GM23338 (cell line): ENCODE measurements around the gene GTF2A2. TPM values are rescaled to one million over a fixed set of nuclear protein-coding genes. Genes with fewer than 3 reads are reported as not detected.

Source experiments
- ATAC-seq: fragments of 200-7000 bp; cut with Tn5 transposase; 3 replicates; pipeline ENCODE4 v1.9.1; 2020
- DNase-seq: peaks from one replicate; pipeline ENCODE4 v3.0.0-alpha.2; 2015; ENCODE audit warnings: low spot score
- H2AFZ ChIP-seq: fragments of 200-600 bp; sonication (generic); 2 replicates; pipeline ENCODE4 v1.8.0; 2016; ENCODE audit warnings: antibody characterized with exemption, mild to moderate bottlenecking, moderate library complexity
- H3F3A ChIP-seq: fragments of 200-600 bp; sonication (generic); replicated peaks from 2 replicates; pipeline ENCODE4 v1.8.0; 2017; ENCODE audit warnings: antibody characterized with exemption, mixed run types, low read depth
- H3K27ac ChIP-seq: fragments of 200-600 bp; sonication (generic); 2 replicates; pipeline ENCODE4 v1.6.1; 2016; ENCODE audit warnings: low read depth
- H3K27me3 ChIP-seq: fragments of 200-600 bp; sonication (generic); 2 replicates; pipeline ENCODE4 v1.8.0; 2016; ENCODE audit warnings: mild to moderate bottlenecking, mixed run types, moderate library complexity; ENCODE audit not compliant: insufficient read depth
- H3K36me3 ChIP-seq: fragments of 200-600 bp; sonication (generic); 2 replicates; pipeline ENCODE4 v1.8.0; 2016; ENCODE audit warnings: mild to moderate bottlenecking; ENCODE audit not compliant: insufficient read depth
- H3K4me1 ChIP-seq: fragments of 200-600 bp; sonication (generic); 2 replicates; pipeline ENCODE4 v1.8.0; 2016; ENCODE audit warnings: mild to moderate bottlenecking, moderate library complexity; ENCODE audit not compliant: insufficient read depth
- H3K4me2 ChIP-seq: fragments of 200-600 bp; sonication (generic); 2 replicates; pipeline ENCODE4 v1.7.1; 2017; ENCODE audit warnings: mixed run types
- H3K4me3 ChIP-seq: fragments of 200-600 bp; sonication (generic); 2 replicates; pipeline ENCODE4 v1.6.1; 2016; ENCODE audit warnings: mixed run types
- H3K79me2 ChIP-seq: fragments of 200-600 bp; sonication (generic); replicated peaks from 2 replicates; pipeline ENCODE4 v1.8.0; 2017; ENCODE audit warnings: mild to moderate bottlenecking; ENCODE audit not compliant: insufficient read depth
- H3K9me2 ChIP-seq: fragments of 200-600 bp; sonication (generic); 2 replicates; pipeline ENCODE4 v1.8.0; 2017; ENCODE audit not compliant: insufficient read depth
- H4K20me1 ChIP-seq: fragments of 200-600 bp; sonication (generic); replicated peaks from 2 replicates; pipeline ENCODE4 v1.8.0; 2017; ENCODE audit warnings: mild to moderate bottlenecking; ENCODE audit not compliant: insufficient read depth
- H3K27ac Mint-ChIP-seq: 2 replicates; pipeline ENCODE4 v1.8.0; 2020; ENCODE audit warnings: inconsistent platforms, mild to moderate bottlenecking, moderate library complexity, mixed read lengths
- H3K27me3 Mint-ChIP-seq: 3 replicates; pipeline ENCODE4 v1.8.0; 2022; ENCODE audit warnings: low read depth, mild to moderate bottlenecking, moderate library complexity, mixed read lengths, inconsistent platforms; ENCODE audit not compliant: insufficient read depth, poor library complexity
- H3K36me3 Mint-ChIP-seq: 3 replicates; pipeline ENCODE4 v1.8.0; 2021; ENCODE audit warnings: low read depth, mild to moderate bottlenecking, inconsistent platforms, moderate library complexity, mixed read lengths
- H3K4me1 Mint-ChIP-seq: 3 replicates; pipeline ENCODE4 v1.8.0; 2020; ENCODE audit warnings: mild to moderate bottlenecking, inconsistent platforms, mixed read lengths
- H3K4me3 Mint-ChIP-seq: 3 replicates; pipeline ENCODE4 v1.8.0; 2021; ENCODE audit warnings: moderate library complexity, mild to moderate bottlenecking, inconsistent platforms, mixed read lengths
- H3K9me3 Mint-ChIP-seq: 3 replicates; pipeline ENCODE4 v1.8.0; 2020; ENCODE audit warnings: moderate library complexity, mild to moderate bottlenecking, inconsistent platforms, mixed read lengths
- CREB1 ChIP-seq: fragments of 250-450 bp; sonication (Bioruptor Pico); IDR thresholded peaks from 2 replicates; pipeline ENCODE4 v1.5.0; 2020; ENCODE audit warnings: low read depth, mild to moderate bottlenecking, moderate library complexity
- CTCF ChIP-seq, 2 experiments: fragments of 200-600 bp in 1 of 2; sonication (generic) in 1 of 2; conservative IDR thresholded peaks; 2 replicates each; pipeline versions ENCODE4 v1.5.1 to v1.6.1; 2016 to 2017; ENCODE audit warnings: antibody characterized with exemption in 2 of 2, low read depth in 2 of 2, mild to moderate bottlenecking in 2 of 2, moderate library complexity in 1 of 2
- JUNB ChIP-seq: IDR thresholded peaks from one replicate; pipeline ENCODE4 v1.6.1; 2016; ENCODE audit warnings: antibody characterized with exemption; ENCODE audit not compliant: unreplicated experiment
- STAT1 ChIP-seq: IDR thresholded peaks from one replicate; pipeline ENCODE4 v1.6.1; 2016; ENCODE audit warnings: antibody characterized with exemption; ENCODE audit not compliant: unreplicated experiment
- ZNF462 ChIP-seq: fragments of 250-450 bp; sonication (Bioruptor Pico); IDR thresholded peaks from 2 replicates; pipeline ENCODE4 v1.5.0; 2020; ENCODE audit warnings: mild to moderate bottlenecking, moderate library complexity
- polyA plus RNA-seq: library from polyadenylated mRNA; unstranded; fragments of >200 nt; fragmentation: Nextera tagmentation; extraction: Ambion mirVana; gene quantifications from 2 replicates; pipeline ENCODE4 v1.2.1, GENCODE V29; 2016
- total RNA-seq: library from RNA; depleted of rRNA; stranded (reverse); fragments of >200 nt; shearing (Covaris generic); gene quantifications from 2 replicates; pipeline ENCODE4 v1.2.3, GENCODE V29; 2014

GTF2A2 gene
- total and polyA plus RNA-seq, 2 experiments from 2014 or later = 45.9 to 424 TPM

- TF ChIP-seq ZNF462 (CRISPR knock-in tag) = no peak
- TF ChIP-seq STAT1 = no peak
Observed at GRCh38 chr15:59611276-59612260, 45.7 kb downstream of the GTF2A2 start, which contains the start of gene GCNT3 (continued).

- H2AFZ ChIP-seq = peak overlapping the region; percentile 91
- peaks cover 10% of the 10 kb centered on the region; the same call in 2 of the 3 replicates for H3K36me3 Mint-ChIP-seq
Observed at GRCh38 chr15:59609730-59610712, 47.3 kb downstream of the GTF2A2 start.

More at GRCh38 chr15:59609730-59610712, 47.3 kb downstream of the GTF2A2 start:
- Mint-ChIP-seq H3K27ac (peak overlapping the region; percentile 74), H3K4me1 (peaks cover 12% of the 10 kb centered on the region), H3K4me3 (no peak overlapping the region), H3K27me3 (peaks cover 4% of the 10 kb centered on the region), H3K9me3 (peaks cover 13% of the 10 kb centered on the region)
- no peaks in the 10 kb centered on the region for H3K79me2 ChIP-seq
- H3K36me3 ChIP-seq = no peaks in the 10 kb centered on the region
- no peaks in the 10 kb centered on the region for H3K4me1 ChIP-seq
- ATAC-seq (no peak; the same call in 2 of the 3 replicates), DNase-seq (peak; percentile 13)
- no peak overlapping the region for H3K4me3 ChIP-seq
- no peak overlapping the region for H3K27ac ChIP-seq
- H3K4me2 ChIP-seq = no peak overlapping the region
- no peaks in the 10 kb centered on the region for H3K27me3 ChIP-seq
- no peaks in the 10 kb centered on the region; the same call in 1 of the 2 replicates for H3K9me2 ChIP-seq
- H3F3A ChIP-seq = no peaks in the 10 kb centered on the region
- H4K20me1 ChIP-seq = no peaks in the 10 kb centered on the region
- TF ChIP-seq CTCF (conservative IDR thresholded peaks at IDR 0.05; ENCODE audit: low read depth in 2 of 2) (0 out of 4 replicates have a peak, but pooled peaks of 1 of the 2 experiments have one; percentile 19), JUNB (no peak), CREB1 (no peak)
